ENCODE results near the gene FRMD4B. TPM values are rescaled to one million over a fixed set of nuclear protein-coding genes. Genes with fewer than 3 reads are reported as not detected.
A peak's percentile ranks its signal among the peaks of the same experiment; 100 is the strongest.

The FRMD4B gene
- total RNA-seq, 2 donors from 2014 or later: 2.1 to 2.2 TPM

DNA sequence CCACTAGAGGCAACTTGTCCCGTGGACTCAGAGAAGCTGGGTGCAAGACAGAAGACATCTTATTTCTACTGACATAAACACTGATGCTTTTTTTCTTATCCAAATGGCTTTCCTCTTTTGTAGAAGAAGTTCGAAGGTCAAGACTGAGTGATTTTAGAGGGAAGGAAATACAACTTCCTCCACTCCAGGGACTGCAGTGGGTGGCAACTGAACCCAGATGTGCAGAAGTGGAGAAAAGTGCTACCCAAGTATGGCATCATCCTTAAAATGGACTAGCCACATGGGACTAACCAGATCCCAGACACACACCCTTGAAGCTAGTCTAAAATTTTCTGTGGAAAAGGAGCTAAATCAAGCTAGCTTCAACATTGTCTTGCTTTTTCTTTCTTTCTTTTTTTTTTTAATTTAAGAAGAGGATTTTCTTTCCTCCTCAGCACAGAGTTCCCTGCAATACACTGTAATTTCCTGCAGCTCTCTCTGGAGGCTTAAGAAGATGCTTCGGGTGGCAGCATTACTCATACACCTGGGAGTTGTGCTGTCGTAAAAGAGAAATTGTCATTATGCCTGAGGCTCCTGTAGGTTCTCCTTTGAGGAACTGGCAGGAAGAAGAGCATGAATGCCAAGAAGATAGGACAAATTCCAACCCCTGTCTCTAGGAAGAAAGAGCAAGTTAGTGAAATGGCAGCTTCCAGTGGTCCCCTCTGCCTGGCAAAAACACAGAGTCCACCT, 3.8 kb upstream of the FRMD4B start:
- H3K9me3 Mint-ChIP-seq: peaks cover 4% of the 10 kb centered on the region
- H3K4me3 Mint-ChIP-seq: no peak overlapping the region
- peaks cover 43% of the 10 kb centered on the region for H3K27me3 Mint-ChIP-seq (ENCODE audit: insufficient read depth)
- no peak overlapping the region for H3K27ac ChIP-seq (ENCODE audit: low read depth, low read length)
- H3K36me3 ChIP-seq (ENCODE audit: control insufficient read depth, insufficient read depth, low read length): no peaks in the 10 kb centered on the region
- peaks cover 6% of the 10 kb centered on the region for H3K4me1 Mint-ChIP-seq
- TF ChIP-seq, protein P1, sequence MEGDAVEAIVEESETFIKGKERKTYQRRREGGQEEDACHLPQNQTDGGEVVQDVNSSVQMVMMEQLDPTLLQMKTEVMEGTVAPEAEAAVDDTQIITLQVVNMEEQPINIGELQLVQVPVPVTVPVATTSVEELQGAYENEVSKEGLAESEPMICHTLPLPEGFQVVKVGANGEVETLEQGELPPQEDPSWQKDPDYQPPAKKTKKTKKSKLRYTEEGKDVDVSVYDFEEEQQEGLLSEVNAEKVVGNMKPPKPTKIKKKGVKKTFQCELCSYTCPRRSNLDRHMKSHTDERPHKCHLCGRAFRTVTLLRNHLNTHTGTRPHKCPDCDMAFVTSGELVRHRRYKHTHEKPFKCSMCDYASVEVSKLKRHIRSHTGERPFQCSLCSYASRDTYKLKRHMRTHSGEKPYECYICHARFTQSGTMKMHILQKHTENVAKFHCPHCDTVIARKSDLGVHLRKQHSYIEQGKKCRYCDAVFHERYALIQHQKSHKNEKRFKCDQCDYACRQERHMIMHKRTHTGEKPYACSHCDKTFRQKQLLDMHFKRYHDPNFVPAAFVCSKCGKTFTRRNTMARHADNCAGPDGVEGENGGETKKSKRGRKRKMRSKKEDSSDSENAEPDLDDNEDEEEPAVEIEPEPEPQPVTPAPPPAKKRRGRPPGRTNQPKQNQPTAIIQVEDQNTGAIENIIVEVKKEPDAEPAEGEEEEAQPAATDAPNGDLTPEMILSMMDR (conservative IDR thresholded peaks at IDR 0.05): no peak
- H3K36me3 Mint-ChIP-seq (ENCODE audit: low read depth): no peaks in the 10 kb centered on the region
- H3K27me3 ChIP-seq (ENCODE audit: control insufficient read depth, insufficient read depth, low read length, poor library complexity, severe bottlenecking): peaks cover 40% of the 10 kb centered on the region
- no peak overlapping the region for H3K27ac Mint-ChIP-seq
- no peak for DNase-seq
- H3K9ac ChIP-seq (ENCODE audit: extremely low read depth, low read length, poor library complexity, severe bottlenecking): no peak overlapping the region
- peaks cover 3% of the 10 kb centered on the region for H3K4me1 ChIP-seq (ENCODE audit: control insufficient read depth, insufficient read depth, low read length)
- 75 to 100% methylated on average over 1 to 4 of the region's 4 CpGs for WGBS, 2 experiments (ENCODE audit: insufficient coverage in 1 of 2, insufficient read length in 1 of 2)
- peaks cover 4% of the 10 kb centered on the region for H3K9me3 ChIP-seq (ENCODE audit: control insufficient read depth, low read length)
- H3K4me3 ChIP-seq (ENCODE audit: low read length): no peak overlapping the region

DNA sequence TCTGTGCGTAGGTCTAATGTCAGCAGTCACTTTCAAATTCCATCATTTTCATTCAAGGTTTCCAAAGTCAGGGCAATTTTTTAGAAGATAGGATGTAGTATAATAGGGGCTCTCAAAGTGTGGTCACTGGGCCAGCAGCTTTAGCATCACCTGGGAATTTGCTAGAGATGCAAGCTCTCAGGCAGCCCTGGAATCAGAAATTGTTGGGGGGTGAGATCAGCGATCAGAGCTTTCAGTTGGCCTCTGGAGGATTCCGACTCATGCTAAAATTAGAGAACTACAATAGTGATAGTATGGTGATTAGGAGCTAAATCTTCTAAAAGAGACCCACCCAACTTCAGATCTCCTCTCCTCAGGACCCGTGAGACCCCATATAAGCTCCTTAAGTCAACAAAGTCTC, 2.4 kb upstream of the FRMD4B start:
- H3K9me3 Mint-ChIP-seq: no peaks in the 10 kb centered on the region
- 40 to 75% methylated on average over 1 to 4 of the region's 4 CpGs for WGBS, 2 experiments (ENCODE audit: insufficient coverage in 1 of 2, insufficient read length in 1 of 2)
- Histone ChIP-seq H3K4me1 (ENCODE audit: control insufficient read depth, insufficient read depth, low read length) (peaks cover 3% of the 10 kb centered on the region), H3K9ac (ENCODE audit: extremely low read depth, low read length, poor library complexity, severe bottlenecking) (no peak overlapping the region), H3K27me3 (ENCODE audit: control insufficient read depth, insufficient read depth, low read length, poor library complexity, severe bottlenecking) (peaks cover 54% of the 10 kb centered on the region), H3K9me3 (ENCODE audit: control insufficient read depth, low read length) (no peaks in the 10 kb centered on the region), H3K4me3 (ENCODE audit: low read length) (no peak overlapping the region), H3K36me3 (ENCODE audit: control insufficient read depth, insufficient read depth, low read length) (no peaks in the 10 kb centered on the region), H3K27ac (ENCODE audit: low read depth, low read length) (no peak overlapping the region)
- H3K4me1 Mint-ChIP-seq: peaks cover 6% of the 10 kb centered on the region
- no peak for DNase-seq
- no peak overlapping the region for H3K4me3 Mint-ChIP-seq
- TF ChIP-seq, protein P1 (conservative IDR thresholded peaks at IDR 0.05): no peak
- H3K27me3 Mint-ChIP-seq (ENCODE audit: insufficient read depth): peaks cover 53% of the 10 kb centered on the region
- H3K27ac Mint-ChIP-seq: no peak overlapping the region
- H3K36me3 Mint-ChIP-seq (ENCODE audit: low read depth): no peaks in the 10 kb centered on the region

DNA sequence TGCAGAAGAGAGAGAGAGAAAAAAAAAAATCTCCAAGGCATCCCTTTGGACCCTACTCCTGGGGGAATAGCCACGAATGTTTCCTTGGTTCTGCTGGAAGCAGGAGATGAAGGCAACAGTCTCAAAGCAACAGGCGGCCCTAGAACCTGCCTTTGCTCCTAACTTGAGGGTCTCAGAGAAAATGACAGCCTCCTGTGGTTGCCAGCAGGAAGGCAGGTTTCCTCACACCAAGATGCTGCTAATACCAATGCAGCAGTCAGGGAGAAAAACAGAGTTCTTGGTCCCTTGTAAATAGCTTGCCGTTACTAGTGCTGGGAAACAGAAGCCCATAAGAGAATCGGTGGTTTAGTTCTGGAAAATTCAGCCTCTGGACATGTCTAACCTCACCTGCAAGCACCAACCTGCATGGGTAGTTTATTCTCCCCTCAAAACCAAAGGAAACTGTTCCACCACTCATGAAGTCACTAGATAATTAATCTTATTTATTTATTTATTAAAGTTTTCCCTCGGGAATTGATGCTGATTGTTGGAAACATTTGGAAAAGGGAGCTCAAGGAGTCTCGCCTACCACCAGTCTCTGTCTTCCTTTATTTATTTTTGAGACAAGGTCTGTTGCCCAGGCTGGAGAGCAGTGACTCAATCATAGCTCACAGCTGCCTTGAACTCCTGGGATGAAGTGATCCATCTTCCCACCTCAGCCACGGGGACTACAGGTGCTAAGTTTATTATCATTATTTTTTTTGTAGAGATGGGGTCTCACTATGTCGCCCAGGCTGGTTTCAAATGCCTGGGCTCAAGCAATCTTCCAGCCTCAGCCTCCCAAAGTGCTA, 883 bp upstream of the FRMD4B start:
- Mint-ChIP-seq H3K27ac (no peak overlapping the region), H3K9me3 (no peaks in the 10 kb centered on the region), H3K4me3 (peak overlapping the region; percentile 54), H3K27me3 (ENCODE audit: insufficient read depth) (peaks cover 53% of the 10 kb centered on the region), H3K4me1 (peaks cover 6% of the 10 kb centered on the region), H3K36me3 (ENCODE audit: low read depth) (no peaks in the 10 kb centered on the region)
- H3K4me3 ChIP-seq (ENCODE audit: low read length): peak overlapping the region; percentile 77
- TF ChIP-seq, protein P1 (conservative IDR thresholded peaks at IDR 0.05): no peak
- H3K27ac ChIP-seq (ENCODE audit: low read depth, low read length): no peak overlapping the region
- no peaks in the 10 kb centered on the region for H3K9me3 ChIP-seq (ENCODE audit: control insufficient read depth, low read length)
- 43 to 63% methylated on average over 3 to 8 of the region's 8 CpGs for WGBS, 2 experiments (ENCODE audit: insufficient coverage in 1 of 2, insufficient read length in 1 of 2)
- peak; percentile 65 for DNase-seq
- H3K27me3 ChIP-seq (ENCODE audit: control insufficient read depth, insufficient read depth, low read length, poor library complexity, severe bottlenecking): peaks cover 54% of the 10 kb centered on the region
- H3K9ac ChIP-seq (ENCODE audit: extremely low read depth, low read length, poor library complexity, severe bottlenecking): no peak overlapping the region
- peaks cover 3% of the 10 kb centered on the region for H3K4me1 ChIP-seq (ENCODE audit: control insufficient read depth, insufficient read depth, low read length)
- no peaks in the 10 kb centered on the region for H3K36me3 ChIP-seq (ENCODE audit: control insufficient read depth, insufficient read depth, low read length)

Measured in endodermal cell (in vitro differentiated cells).